DND-41 (cell line): Measurements from ENCODE around the gene PDXDC1.
"Not testable (repeated sequence)": the region's sequence is repeated elsewhere in the genome, so short reads cannot be mapped to it uniquely, and the experiment has no call there.

Source experiments
- CTCF ChIP-seq: IDR thresholded peaks from 2 replicates; pipeline ENCODE4 v1.5.1; 2012; ENCODE audit warnings: borderline replicate concordance, low read length, moderate library complexity, mild to moderate bottlenecking; ENCODE audit not compliant: poor library complexity, severe bottlenecking; ENCODE audit errors: extremely low read depth
- EZH2 ChIP-seq: IDR thresholded peaks from 3 replicates; pipeline ENCODE4 v1.6.1; 2012; ENCODE audit warnings: borderline replicate concordance, low read depth, mild to moderate bottlenecking, moderate library complexity, low read length, inconsistent platforms; ENCODE audit not compliant: severe bottlenecking

GRCh38 chr16:15145418-15146263 lies 170.8 kb downstream of the PDXDC1 start:
- TF ChIP-seq CTCF, EZH2: not testable (repeated sequence)
